DOHH2 (cell line): ENCODE measurements around the gene TUBB1.

ENCODE experiments used
- H3F3A ChIP-seq: fragments of 200-600 bp; sonication (generic), shearing (Covaris generic); 2 replicates; pipeline ENCODE4 v1.6.0; 2016; ENCODE audit warnings: antibody characterized with exemption, mild to moderate bottlenecking; ENCODE audit not compliant: control insufficient read depth, insufficient read depth
- H3K27ac ChIP-seq: fragments of 200-600 bp; sonication (generic); 2 replicates; pipeline ENCODE4 v1.5.1; 2014; ENCODE audit warnings: low read depth, mild to moderate bottlenecking, low read length, moderate library complexity
- H3K27me3 ChIP-seq: fragments of 200-600 bp; sonication (generic); 2 replicates; pipeline ENCODE4 v1.6.1; 2014; ENCODE audit warnings: mild to moderate bottlenecking, low read length, mixed read lengths; ENCODE audit not compliant: control insufficient read depth
- H3K36me3 ChIP-seq: fragments of 200-600 bp; sonication (generic); 2 replicates; pipeline ENCODE4 v1.6.1; 2014; ENCODE audit warnings: mild to moderate bottlenecking, low read length, moderate library complexity, mixed read lengths; ENCODE audit not compliant: control insufficient read depth
- H3K4me1 ChIP-seq: fragments of 200-600 bp; sonication (generic); 2 replicates; pipeline ENCODE4 v1.6.1; 2014; ENCODE audit warnings: mild to moderate bottlenecking, low read length, mixed read lengths; ENCODE audit not compliant: control insufficient read depth
- H3K4me2 ChIP-seq: fragments of 200-600 bp; sonication (generic); 2 replicates; pipeline ENCODE4 v1.6.0; 2014; ENCODE audit warnings: mild to moderate bottlenecking, low read length, moderate library complexity
- H3K4me3 ChIP-seq: fragments of 200-600 bp; sonication (generic); 2 replicates; pipeline ENCODE4 v1.5.1; 2014; ENCODE audit warnings: mild to moderate bottlenecking, low read length, mixed read lengths
- H3K79me2 ChIP-seq: fragments of 200-600 bp; sonication (generic); 2 replicates; pipeline ENCODE4 v1.6.1; 2014; ENCODE audit warnings: mild to moderate bottlenecking, low read length, mixed read lengths; ENCODE audit not compliant: control insufficient read depth
- H3K9me2 ChIP-seq: fragments of 200-600 bp; sonication (generic); replicated peaks from 2 replicates; pipeline ENCODE4 v1.6.1; 2014; ENCODE audit warnings: mild to moderate bottlenecking, low read length, mixed read lengths; ENCODE audit not compliant: control insufficient read depth
- H3K9me3 ChIP-seq: fragments of 200-600 bp; sonication (generic); 2 replicates; pipeline ENCODE4 v1.6.1; 2014; ENCODE audit warnings: antibody characterized with exemption, low read length, mixed read lengths; ENCODE audit not compliant: control insufficient read depth, insufficient read depth
- H4K20me1 ChIP-seq: fragments of 200-600 bp; sonication (generic); 2 replicates; pipeline ENCODE4 v1.6.0; 2014; ENCODE audit warnings: low read depth, mild to moderate bottlenecking, antibody characterized with exemption, low read length, moderate library complexity; ENCODE audit not compliant: control insufficient read depth, insufficient read depth
- CTCF ChIP-seq: fragments of 200-600 bp; sonication (generic); IDR thresholded peaks from one replicate; pipeline ENCODE4 v1.5.1; 2014; ENCODE audit warnings: antibody characterized with exemption, mild to moderate bottlenecking, low read depth, low read length; ENCODE audit not compliant: poor library complexity, severe bottlenecking
- EZH2phosphoT487 ChIP-seq: fragments of 200-600 bp; sonication (generic); IDR thresholded peaks from 2 replicates; pipeline ENCODE4 v1.6.1; 2017; ENCODE audit warnings: borderline replicate concordance, mild to moderate bottlenecking, antibody characterized with exemption, low read length, moderate library complexity, mixed read lengths

TUBB1 gene

GRCh38 chr20:59015812-59016711 is 3.2 kb upstream of the TUBB1 start:
- H3F3A ChIP-seq = no peaks in the 10 kb centered on the region

GRCh38 chr20:59016795-59017492 is 2.3 kb upstream of the TUBB1 start:
- H3K79me2 ChIP-seq = no peaks in the 10 kb centered on the region
- peak overlapping the region; percentile 59 for H3K27ac ChIP-seq
- no peaks in the 10 kb centered on the region for H3K9me2 ChIP-seq
- 0 out of 2 replicates have a peak, but pooled peaks cover 4% of the 10 kb centered on the region for H3F3A ChIP-seq
- H3K36me3 ChIP-seq = no peaks in the 10 kb centered on the region
- H3K27me3 ChIP-seq = no peaks in the 10 kb centered on the region
- no peaks in the 10 kb centered on the region for H4K20me1 ChIP-seq
- H3K4me3 ChIP-seq = peak overlapping the region; percentile 55
- TF ChIP-seq EZH2phosphoT487 (no peak), CTCF (no peak)
- H3K4me1 ChIP-seq = peaks cover 20% of the 10 kb centered on the region
- H3K9me3 ChIP-seq = no peaks in the 10 kb centered on the region
- H3K4me2 ChIP-seq = peak overlapping the region; percentile 71

More at GRCh38 chr20:59015812-59016711, 3.2 kb upstream of the TUBB1 start:
- Histone ChIP-seq H3K27ac (peak overlapping the region; percentile 59), H3K4me1 (peaks cover 25% of the 10 kb centered on the region), H3K9me3 (no peaks in the 10 kb centered on the region), H3K4me3 (peak overlapping the region; percentile 55), H3K9me2 (no peaks in the 10 kb centered on the region), H3K36me3 (no peaks in the 10 kb centered on the region), H3K27me3 (no peaks in the 10 kb centered on the region), H4K20me1 (no peaks in the 10 kb centered on the region), H3K79me2 (no peaks in the 10 kb centered on the region), H3K4me2 (peak overlapping the region; percentile 71)
- TF ChIP-seq CTCF (no peak), EZH2phosphoT487 (no peak)

DNA sequence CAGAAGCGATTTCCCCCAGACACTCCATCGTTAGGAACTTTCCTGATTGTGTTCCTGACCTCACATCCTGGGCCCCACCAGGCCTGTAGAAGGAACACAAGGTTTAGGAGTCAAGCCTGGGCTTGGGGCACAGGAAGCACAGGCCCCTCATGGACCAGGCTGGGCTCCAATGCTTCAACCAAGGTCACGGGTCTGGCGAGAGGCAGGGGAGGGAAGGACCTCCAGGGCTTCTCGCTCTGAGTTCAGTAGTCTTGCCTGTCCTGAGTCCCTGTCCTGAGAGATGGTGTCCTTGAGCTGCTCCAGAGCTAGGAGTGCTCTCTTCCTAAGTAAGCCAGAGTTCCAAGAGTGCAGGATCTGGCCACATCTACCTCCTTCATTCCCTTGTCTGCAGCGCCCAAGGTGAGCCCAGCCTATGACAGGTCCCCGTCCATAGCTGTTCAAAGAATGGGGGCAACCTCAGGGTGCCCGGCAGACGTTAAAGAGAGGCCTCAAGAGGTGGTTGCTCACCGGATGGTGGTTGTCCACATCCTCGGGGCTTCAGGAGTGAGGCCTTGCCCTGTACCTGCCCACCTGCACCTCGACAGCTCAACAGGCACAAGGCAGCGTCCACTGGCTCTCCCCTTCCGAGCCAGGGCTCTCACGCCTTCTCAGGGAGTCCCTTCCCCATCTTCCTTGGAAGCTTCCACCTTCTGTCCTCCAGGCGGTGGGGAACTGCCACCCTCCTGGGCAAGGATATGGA is 1.6 kb upstream of the TUBB1 start:
- H3K79me2 ChIP-seq = no peaks in the 10 kb centered on the region
- H3K9me3 ChIP-seq = no peaks in the 10 kb centered on the region
- peaks cover 20% of the 10 kb centered on the region for H3K4me1 ChIP-seq
- H3K4me3 ChIP-seq = no peak overlapping the region
- no peak for TF ChIP-seq EZH2phosphoT487
- TF ChIP-seq CTCF = no peak
- H3K9me2 ChIP-seq = no peaks in the 10 kb centered on the region
- H3K27me3 ChIP-seq = no peaks in the 10 kb centered on the region
- H4K20me1 ChIP-seq = no peaks in the 10 kb centered on the region
- H3K4me2 ChIP-seq = peak overlapping the region; percentile 71
- peak overlapping the region; percentile 59; the same call in 1 of the 2 replicates for H3K27ac ChIP-seq
- peaks cover 5% of the 10 kb centered on the region for H3K36me3 ChIP-seq
- 0 out of 2 replicates have a peak, but pooled peaks cover 8% of the 10 kb centered on the region for H3F3A ChIP-seq
